Stomach (tissue), 9 donors: Measurements from ENCODE around the gene CHMP4B. TPM values are rescaled to one million over a fixed set of nuclear protein-coding genes. Genes with fewer than 3 reads are reported as not detected.

Experiments used
- DNase-seq, 2 donors: peaks; one replicate each; pipeline versions ENCODE4 v3.0.0 to v3.0.0-alpha.2; 2013 to 2019
- H3K27ac ChIP-seq, 5 donors: fragments of 200-600 bp in 4 of 5; sonication (generic) in 4 of 5; one replicate each; pipeline ENCODE4 v1.5.1; 2013 to 2019; ENCODE audit warnings: mild to moderate bottlenecking in 1 of 5, moderate library complexity in 1 of 5
- H3K27me3 ChIP-seq, 3 donors: fragments of 200-600 bp; sonication (generic); one replicate each; pipeline ENCODE4 v1.5.1; 2017 to 2019; ENCODE audit warnings: mixed run types in 1 of 3
- H3K36me3 ChIP-seq, 4 donors: fragments of 200-600 bp; sonication (generic); 1 replicate in 3 of 4; 2 replicates in 1 of 4; pipeline ENCODE4 v1.5.1; 2016 to 2019
- H3K4me1 ChIP-seq, 4 donors: fragments of 200-600 bp; sonication (generic); one replicate each; pipeline ENCODE4 v1.5.1; 2016 to 2019
- H3K4me3 ChIP-seq, 4 donors: fragments of 200-600 bp; sonication (generic) in 3 of 4; one replicate each; pipeline ENCODE4 v1.5.1; 2016 to 2019; ENCODE audit warnings: mild to moderate bottlenecking in 1 of 4
- H3K9me3 ChIP-seq, 4 donors: fragments of 200-600 bp; sonication (generic); one replicate each; pipeline ENCODE4 v1.5.1; 2016 to 2019
- EP300 ChIP-seq: sonication (generic); formaldehyde crosslinking; IDR thresholded peaks from one replicate; pipeline ENCODE4 v1.6.1; 2017; ENCODE audit warnings: antibody characterized with exemption
- POLR2A ChIP-seq, 4 donors: fragments of 450-650 bp; IDR thresholded peaks; one replicate each; pipeline ENCODE4 v1.6.1; 2016; ENCODE audit warnings: antibody characterized with exemption in 4 of 4, control low read depth in 2 of 4, mild to moderate bottlenecking in 1 of 4, moderate library complexity in 1 of 4
- POLR2AphosphoS5 ChIP-seq, 3 donors: sonication (generic); formaldehyde crosslinking; IDR thresholded peaks; one replicate each; pipeline ENCODE4 v1.6.1; 2016; ENCODE audit warnings: antibody characterized with exemption in 3 of 3
- WGBS, 5 donors: extraction: QIAGEN DNeasy Blood & Tissue Kit in 3 of 5; methylation state at CpG; one replicate each; pipeline versions ENCODE4 v1.1.5 to v1.1.7; 2013 to 2018; 5-methylcytosine and 5-hydroxymethylcytosine counted together
- intact Hi-C: fragments of 100-400 bp; cut with DNase I; formaldehyde crosslinking; loops from one replicate; pipeline ENCODE4 v1.15.1; 2023; ENCODE audit warnings: low total_unique reads
- polyA plus RNA-seq, 3 donors: library from polyadenylated mRNA; stranded (reverse); fragments of 200-250 nt; gene quantifications; one replicate each; pipeline ENCODE4 v1.2.3, GENCODE V29; 2013
- total RNA-seq, 5 donors: library from RNA; depleted of rRNA; stranded (reverse); fragments of >200 nt; gene quantifications; one replicate each; pipeline versions ENCODE4 v1.1.0 to v1.2.3, GENCODE V29; 2014 to 2016
- TF ChIP-seq, protein P1 (sequence below), 7 experiments: fragments of 450-650 bp in 4 of 7; fragments of 200-600 bp in 3 of 7; sonication (generic) in 3 of 7; IDR thresholded peaks; one replicate each; pipeline ENCODE4 v1.5.1; 2016 to 2019; ENCODE audit warnings: antibody characterized with exemption in 7 of 7, control low read depth in 2 of 7, mild to moderate bottlenecking in 1 of 7
- donor health status: healthy with polysubstance abuse.
- donor health status: Bipolar disorder and iron deficiency.
- donor health status: healthy.

Gene CHMP4B
- total and polyA plus RNA-seq, 8 donors = 48.4 to 166 (median 98.5) TPM

DNA sequence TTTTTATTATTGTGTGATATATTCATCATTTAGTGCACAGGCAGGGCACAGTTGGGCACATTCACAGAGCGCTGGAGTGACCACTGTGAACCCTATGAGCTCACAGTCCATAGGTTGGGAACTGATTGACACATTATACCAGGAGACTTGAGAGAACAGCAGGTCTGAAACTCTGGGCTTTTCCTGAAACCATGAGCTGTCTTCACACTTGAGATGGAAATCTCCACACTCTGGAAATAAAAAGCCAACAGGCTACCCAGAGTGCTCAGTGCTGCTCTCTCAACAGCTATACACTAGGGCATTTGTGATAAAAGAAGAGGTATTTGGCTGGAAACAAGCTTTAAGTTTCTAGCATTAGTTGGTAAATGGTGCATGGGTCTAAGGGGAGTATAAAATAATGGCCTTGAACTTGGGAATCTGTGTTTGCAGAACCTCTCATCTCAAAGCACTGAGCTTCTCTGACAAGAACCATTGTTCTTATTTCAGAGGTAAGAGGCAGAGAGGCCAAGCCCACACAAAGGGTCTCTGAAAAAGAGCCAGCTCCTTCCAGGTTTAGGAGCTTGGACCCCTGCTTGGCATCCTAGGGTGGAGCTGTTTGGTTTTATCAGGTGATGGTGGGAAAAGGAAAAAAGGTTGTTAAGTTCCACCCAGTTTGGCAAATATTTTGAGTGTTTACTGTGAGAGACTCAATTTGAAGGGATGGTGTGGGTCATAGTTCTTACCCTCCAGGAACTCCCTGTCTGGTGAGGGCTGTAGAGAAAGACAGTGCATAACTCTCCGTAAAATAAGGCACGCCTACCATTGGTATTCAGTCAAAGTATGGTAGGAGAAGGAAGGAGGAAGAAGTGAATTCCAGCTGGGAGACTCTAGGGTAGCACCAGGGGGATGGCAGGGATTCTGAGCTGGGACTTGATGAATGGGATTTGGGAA, 14.5 kb downstream of the CHMP4B start:
- intact Hi-C loops = no loop called here
- DNase-seq = no peak
- no peak for TF ChIP-seq POLR2A (IDR thresholded peaks at IDR 0.05)
- no peak for TF ChIP-seq POLR2AphosphoS5 (IDR thresholded peaks at IDR 0.05)
- TF ChIP-seq EP300 = no peak
- TF ChIP-seq, protein P1, sequence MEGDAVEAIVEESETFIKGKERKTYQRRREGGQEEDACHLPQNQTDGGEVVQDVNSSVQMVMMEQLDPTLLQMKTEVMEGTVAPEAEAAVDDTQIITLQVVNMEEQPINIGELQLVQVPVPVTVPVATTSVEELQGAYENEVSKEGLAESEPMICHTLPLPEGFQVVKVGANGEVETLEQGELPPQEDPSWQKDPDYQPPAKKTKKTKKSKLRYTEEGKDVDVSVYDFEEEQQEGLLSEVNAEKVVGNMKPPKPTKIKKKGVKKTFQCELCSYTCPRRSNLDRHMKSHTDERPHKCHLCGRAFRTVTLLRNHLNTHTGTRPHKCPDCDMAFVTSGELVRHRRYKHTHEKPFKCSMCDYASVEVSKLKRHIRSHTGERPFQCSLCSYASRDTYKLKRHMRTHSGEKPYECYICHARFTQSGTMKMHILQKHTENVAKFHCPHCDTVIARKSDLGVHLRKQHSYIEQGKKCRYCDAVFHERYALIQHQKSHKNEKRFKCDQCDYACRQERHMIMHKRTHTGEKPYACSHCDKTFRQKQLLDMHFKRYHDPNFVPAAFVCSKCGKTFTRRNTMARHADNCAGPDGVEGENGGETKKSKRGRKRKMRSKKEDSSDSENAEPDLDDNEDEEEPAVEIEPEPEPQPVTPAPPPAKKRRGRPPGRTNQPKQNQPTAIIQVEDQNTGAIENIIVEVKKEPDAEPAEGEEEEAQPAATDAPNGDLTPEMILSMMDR (IDR thresholded peaks at IDR 0.05) = no peak
- H3K27ac ChIP-seq = peak overlapping the region in 3 of 5 donors; percentile 22 to 65 (median 52)
- H3K27me3 ChIP-seq = no peaks in the 10 kb centered on the region
- H3K36me3 ChIP-seq = peaks cover 0 to 9% (median 8%) of the 10 kb centered on the region in 4 donors
- H3K4me3 ChIP-seq = no peak overlapping the region
- 78 to 90% (median 83%) methylated on average over 3 of the region's 3 CpGs for WGBS, 5 donors
- no peaks in the 10 kb centered on the region for H3K9me3 ChIP-seq
- peaks cover 54 to 86% (median 73%) of the 10 kb centered on the region in 4 donors for H3K4me1 ChIP-seq

DNA sequence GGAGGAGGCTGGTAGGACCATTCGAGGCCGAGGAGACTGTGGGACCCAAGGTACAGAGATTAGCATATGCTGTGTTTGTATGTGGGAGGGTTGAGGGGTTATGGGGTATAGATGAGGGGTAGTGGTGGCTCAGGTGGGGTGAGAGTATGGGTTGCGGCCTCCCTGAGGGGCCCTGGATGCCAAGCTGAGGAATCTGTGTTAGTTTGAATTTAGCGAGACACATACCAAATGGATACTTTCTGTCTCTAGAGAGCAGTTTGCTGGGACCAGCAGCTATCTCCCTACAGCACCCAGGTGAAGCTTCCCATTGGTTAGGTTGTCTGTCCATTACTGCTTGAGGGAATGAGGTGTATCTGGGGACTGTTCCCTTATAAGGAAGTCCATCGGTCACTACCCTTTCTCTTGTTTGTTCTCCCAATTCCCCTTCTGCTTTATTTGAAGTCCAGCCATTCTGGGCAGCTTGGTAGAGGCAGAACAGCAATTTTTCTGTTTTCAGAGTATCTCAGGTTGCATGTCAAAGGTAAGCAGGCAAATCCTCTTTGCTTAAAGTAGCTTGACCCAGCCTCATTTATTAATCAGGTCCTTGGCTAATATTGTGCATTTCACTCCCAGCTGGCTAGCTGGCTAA, 15.2 kb downstream of the CHMP4B start:
- peaks cover 60 to 87% (median 74%) of the 10 kb centered on the region in 4 donors for H3K4me1 ChIP-seq
- TF ChIP-seq EP300 (no peak), POLR2A (IDR thresholded peaks at IDR 0.05) (no peak), POLR2AphosphoS5 (IDR thresholded peaks at IDR 0.05) (no peak)
- TF ChIP-seq, protein P1 (IDR thresholded peaks at IDR 0.05) = no peak

GRCh38 chr20:33827109-33827508, 16.0 kb downstream of the CHMP4B start:
- no peaks in the 10 kb centered on the region for H3K9me3 ChIP-seq
- H3K36me3 ChIP-seq = peaks cover 0 to 11% (median 8%) of the 10 kb centered on the region in 4 donors
- H3K4me1 ChIP-seq = peaks cover 66 to 93% (median 79%) of the 10 kb centered on the region in 4 donors
- no peak for DNase-seq
- TF ChIP-seq, protein P1 (IDR thresholded peaks at IDR 0.05) = no peak
- TF ChIP-seq POLR2A (IDR thresholded peaks at IDR 0.05) (no peak), POLR2AphosphoS5 (IDR thresholded peaks at IDR 0.05) (no peak), EP300 (no peak)
- intact Hi-C loops = no loop called here
- no peak overlapping the region for H3K4me3 ChIP-seq
- H3K27me3 ChIP-seq = no peaks in the 10 kb centered on the region
- peak overlapping the region in 3 of 5 donors; percentile 52 to 65 (median 56) for H3K27ac ChIP-seq
- 51 to 69% (median 56%) methylated on average over 2 of the region's 2 CpGs for WGBS, 5 donors

More for the DNA sequence above, 15.2 kb downstream of the CHMP4B start:
- Histone ChIP-seq H3K9me3 (no peaks in the 10 kb centered on the region), H3K27me3 (no peaks in the 10 kb centered on the region), H3K36me3 (peaks cover 0 to 9% (median 8%) of the 10 kb centered on the region in 4 donors), H3K4me3 (no peak overlapping the region), H3K27ac (peak overlapping the region in 3 of 5 donors; percentile 52 to 65 (median 56))
- DNase-seq = peak in 1 of 2 donors; percentile 73
- 63 to 76% (median 70%) methylated on average over 5 of the region's 5 CpGs for WGBS, 5 donors
- intact Hi-C loops = no loop called here

GRCh38 chr20:33827634-33828325, 16.6 kb downstream of the CHMP4B start:
- Histone ChIP-seq H3K36me3 (peaks cover 0 to 13% (median 8%) of the 10 kb centered on the region in 4 donors), H3K4me3 (no peak overlapping the region), H3K4me1 (peaks cover 71 to 97% (median 84%) of the 10 kb centered on the region in 4 donors), H3K9me3 (no peaks in the 10 kb centered on the region), H3K27ac (peak overlapping the region in 3 of 5 donors; percentile 52 to 65 (median 56)), H3K27me3 (no peaks in the 10 kb centered on the region)
- DNase-seq = no peak
- 67 to 87% (median 81%) methylated on average over 4 of the region's 4 CpGs for WGBS, 5 donors
- intact Hi-C loops = no loop called here
- TF ChIP-seq, protein P1 (IDR thresholded peaks at IDR 0.05) = no peak
- TF ChIP-seq EP300 (no peak), POLR2AphosphoS5 (IDR thresholded peaks at IDR 0.05) (no peak), POLR2A (IDR thresholded peaks at IDR 0.05) (no peak)
